HG02588 (cell line): Measurements from ENCODE around the gene EPHB1.

Source experiments
- ATAC-seq: cut with Tn5 transposase; IDR thresholded peaks from one replicate; pipeline ENCODE4 v1.9.1; 2021; ENCODE audit warnings: mild to moderate bottlenecking, moderate library complexity; ENCODE audit not compliant: unreplicated experiment

EPHB1 gene

GRCh38 chr3:134840459-134840858 is 45.4 kb downstream of the EPHB1 start:
- ATAC-seq: no peak

- no peak for ATAC-seq
Measured at GRCh38 chr3:134846084-134846483, 51.0 kb downstream of the EPHB1 start.

GRCh38 chr3:134846911-134847317 is 51.9 kb downstream of the EPHB1 start:
- ATAC-seq: no peak

- no peak for ATAC-seq
Measured at GRCh38 chr3:134847349-134847748, 52.3 kb downstream of the EPHB1 start.

GRCh38 chr3:134849561-134849960 is 54.5 kb downstream of the EPHB1 start:
- ATAC-seq: no peak

- no peak for ATAC-seq
Measured at GRCh38 chr3:134850761-134851160, 55.7 kb downstream of the EPHB1 start.

GRCh38 chr3:134852132-134852531 is 57.1 kb downstream of the EPHB1 start:
- no peak for ATAC-seq

GRCh38 chr3:134852893-134853351 is 57.9 kb downstream of the EPHB1 start:
- ATAC-seq: peak; percentile 94

GRCh38 chr3:134854254-134854653 is 59.2 kb downstream of the EPHB1 start:
- ATAC-seq: no peak

GRCh38 chr3:134857356-134857755 is 62.3 kb downstream of the EPHB1 start:
- ATAC-seq: no peak

GRCh38 chr3:134857776-134858362 is 62.8 kb downstream of the EPHB1 start:
- no peak for ATAC-seq

GRCh38 chr3:134858441-134859035 is 63.5 kb downstream of the EPHB1 start:
- no peak for ATAC-seq

GRCh38 chr3:134859341-134859740 is 64.3 kb downstream of the EPHB1 start:
- no peak for ATAC-seq

GRCh38 chr3:134860141-134860540 is 65.1 kb downstream of the EPHB1 start:
- ATAC-seq: no peak

- no peak for ATAC-seq
Measured at GRCh38 chr3:134863915-134864314, 68.9 kb downstream of the EPHB1 start.

- no peak for ATAC-seq
Measured at GRCh38 chr3:134864636-134865035, 69.6 kb downstream of the EPHB1 start.

- ATAC-seq: no peak
Measured at GRCh38 chr3:134867277-134867676, 72.2 kb downstream of the EPHB1 start.

GRCh38 chr3:134869153-134869726 is 74.2 kb downstream of the EPHB1 start:
- ATAC-seq: no peak

GRCh38 chr3:134871818-134872217 is 76.8 kb downstream of the EPHB1 start:
- ATAC-seq: no peak

- no peak for ATAC-seq
Measured at GRCh38 chr3:134872440-134873388, 77.7 kb downstream of the EPHB1 start.

- no peak for ATAC-seq
Measured at GRCh38 chr3:134873789-134874188, 78.7 kb downstream of the EPHB1 start.
